IgD-negative memory B cell (primary cell): ENCODE measurements around the gene TEX9. TPM values are rescaled to one million over a fixed set of nuclear protein-coding genes. Genes with fewer than 3 reads are reported as not detected.
"Not testable (repeated sequence)": the region's sequence is repeated elsewhere in the genome, so short reads cannot be mapped to it uniquely, and the experiment has no call there.

ENCODE experiments used
- H3K27ac Mint-ChIP-seq, 3 donors: one replicate each; pipeline ENCODE4 v1.8.0; 2020 to 2022; ENCODE audit warnings: mild to moderate bottlenecking in 3 of 3, mixed read lengths in 3 of 3, moderate library complexity in 1 of 3
- H3K27me3 Mint-ChIP-seq: one replicate; pipeline ENCODE4 v1.8.0; 2021; ENCODE audit warnings: mixed read lengths
- H3K36me3 Mint-ChIP-seq: one replicate; pipeline ENCODE4 v1.8.0; 2020; ENCODE audit warnings: mild to moderate bottlenecking, mixed read lengths
- H3K4me1 Mint-ChIP-seq, 3 donors: one replicate each; pipeline ENCODE4 v1.8.0; 2020 to 2022; ENCODE audit warnings: mixed read lengths in 3 of 3, mild to moderate bottlenecking in 1 of 3
- H3K4me3 Mint-ChIP-seq, 4 donors: one replicate each; pipeline ENCODE4 v1.8.0; 2020 to 2022; ENCODE audit warnings: mild to moderate bottlenecking in 4 of 4, mixed read lengths in 4 of 4, moderate library complexity in 3 of 4
- H3K9me3 Mint-ChIP-seq, 3 donors: one replicate each; pipeline ENCODE4 v1.8.0; 2020 to 2021; ENCODE audit warnings: mixed read lengths in 3 of 3, mild to moderate bottlenecking in 1 of 3
- polyA plus RNA-seq: library from polyadenylated mRNA; unstranded; fragments of 300-500 nt; fragmentation: Illumina TruSeq; gene quantifications from one replicate; pipeline ENCODE4 v1.2.3, GENCODE V29; 2021

Gene TEX9
- polyA plus RNA-seq = 31.2 TPM

DNA sequence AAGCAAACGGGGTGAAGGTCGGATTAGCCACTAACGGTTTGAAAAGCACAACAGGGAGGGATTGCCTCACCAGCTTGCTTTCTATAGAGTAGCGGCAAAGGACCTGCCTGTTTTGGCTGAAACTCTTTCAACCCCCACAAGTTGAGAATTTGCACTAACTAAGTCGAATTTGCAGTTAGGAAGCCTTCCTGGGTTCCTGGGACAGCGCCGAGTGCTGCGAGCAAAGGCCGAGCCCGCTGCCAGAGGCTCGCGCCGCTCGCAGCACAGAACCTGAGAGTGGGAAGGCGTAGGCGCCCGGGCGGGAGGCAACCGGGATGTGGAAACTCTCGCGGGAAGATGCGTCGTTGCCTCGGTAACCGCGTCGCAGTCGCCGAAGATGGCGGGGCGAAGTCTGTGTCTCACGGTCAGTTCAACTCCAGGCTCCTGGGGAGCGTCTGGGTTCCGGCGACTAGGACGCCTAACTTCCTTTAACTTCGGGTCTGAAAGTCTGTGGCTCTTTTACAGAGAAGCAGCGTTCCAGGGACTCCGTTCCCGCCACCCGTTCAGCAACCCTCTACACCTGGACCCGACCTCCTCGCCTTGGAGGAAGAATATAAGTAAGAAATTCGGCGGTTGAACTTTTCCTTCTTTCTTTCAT lies at the start of gene TEX9:
TEX9 (plus strand) TSS at position 352 of the 637 bp plus-strand sequence; CDS start at position 377, 25 bp downstream.
- Mint-ChIP-seq H3K36me3 (no peaks in the 10 kb centered on the region), H3K27me3 (no peaks in the 10 kb centered on the region), H3K4me1 (peaks cover 17 to 28% (median 19%) of the 10 kb centered on the region in 3 donors), H3K4me3 (peak within 1 kb of the TSS; percentile 87 to 98 (median 97)), H3K9me3 (no peaks in the 10 kb centered on the region), H3K27ac (peak within 1 kb of the TSS; percentile 78 to 95 (median 89))

DNA sequence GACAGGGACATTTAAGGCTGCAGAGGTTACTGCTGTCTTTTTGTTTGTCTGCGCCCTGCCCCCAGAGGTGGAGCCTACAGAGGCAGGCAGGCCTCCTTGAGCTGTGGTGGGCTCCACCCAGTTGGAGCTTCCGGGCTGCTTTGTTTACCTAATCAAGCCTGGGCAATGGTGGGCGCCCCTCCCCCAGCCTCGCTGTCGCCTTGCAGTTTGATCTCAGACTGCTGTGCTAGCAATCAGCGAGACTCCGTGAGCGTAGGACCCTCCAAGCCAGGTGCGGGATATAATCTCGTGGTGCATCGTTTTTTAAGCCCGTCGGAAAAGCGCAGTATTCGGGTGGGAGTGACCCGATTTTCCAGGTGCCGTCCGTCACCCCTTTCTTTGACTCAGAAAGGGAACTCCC lies 48.7 kb upstream of the TEX9 start:
- not testable (repeated sequence) for H3K27ac Mint-ChIP-seq, H3K4me1 Mint-ChIP-seq, H3K27me3 Mint-ChIP-seq, H3K4me3 Mint-ChIP-seq, H3K36me3 Mint-ChIP-seq
- H3K9me3 Mint-ChIP-seq = peaks cover 5 to 15% (median 6%) of the 10 kb centered on the region in 3 donors

DNA sequence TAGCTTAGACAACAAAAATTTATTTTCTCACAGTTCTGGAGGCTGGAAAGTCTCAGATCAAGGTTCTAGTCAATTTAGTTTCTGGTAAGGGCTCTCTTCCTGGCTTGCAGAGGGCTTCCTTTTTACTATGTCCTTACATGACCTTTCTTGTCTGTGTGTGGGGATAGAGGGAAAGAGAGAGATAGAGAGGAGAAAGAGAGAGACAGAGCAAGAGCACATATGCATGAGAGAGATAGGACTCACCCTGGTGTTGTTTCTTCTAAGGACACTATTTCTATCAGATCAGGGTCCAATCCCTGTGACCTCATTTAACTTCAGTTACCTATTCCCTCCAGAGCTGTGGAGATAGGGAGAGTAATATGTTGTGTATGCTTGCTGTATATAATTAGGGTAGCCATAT lies 44.9 kb upstream of the TEX9 start:
- Mint-ChIP-seq H3K4me1 (peaks cover 0 to 1% (median 0%) of the 10 kb centered on the region in 3 donors), H3K27ac (no peak overlapping the region), H3K4me3 (no peak overlapping the region), H3K27me3 (no peaks in the 10 kb centered on the region), H3K9me3 (peaks cover 5 to 15% (median 8%) of the 10 kb centered on the region in 3 donors), H3K36me3 (peaks cover 7% of the 10 kb centered on the region)

DNA sequence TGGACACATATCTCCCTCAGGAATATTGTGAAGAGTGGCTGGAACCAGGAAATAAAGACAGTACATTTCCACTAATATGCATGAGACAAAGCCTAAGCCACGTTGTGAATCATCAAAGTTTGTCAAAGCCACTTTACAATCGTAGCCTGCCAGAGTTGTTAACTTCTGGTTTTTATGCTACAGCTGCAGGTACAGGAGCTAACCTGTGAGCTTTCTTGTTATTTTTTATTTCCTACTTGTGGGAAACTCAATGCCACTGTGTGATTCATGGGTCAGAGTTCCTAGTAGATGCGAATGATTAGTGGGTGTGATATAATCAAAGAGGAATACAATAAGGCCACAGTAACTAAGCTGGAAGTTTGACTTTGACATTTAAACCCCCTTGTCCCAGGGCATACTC lies 44.4 kb upstream of the TEX9 start:
- Mint-ChIP-seq H3K4me1 (peaks cover 0 to 1% (median 0%) of the 10 kb centered on the region in 3 donors), H3K27me3 (no peaks in the 10 kb centered on the region), H3K36me3 (peaks cover 7% of the 10 kb centered on the region), H3K9me3 (peaks cover 5 to 15% (median 8%) of the 10 kb centered on the region in 3 donors), H3K4me3 (no peak overlapping the region), H3K27ac (no peak overlapping the region)

DNA sequence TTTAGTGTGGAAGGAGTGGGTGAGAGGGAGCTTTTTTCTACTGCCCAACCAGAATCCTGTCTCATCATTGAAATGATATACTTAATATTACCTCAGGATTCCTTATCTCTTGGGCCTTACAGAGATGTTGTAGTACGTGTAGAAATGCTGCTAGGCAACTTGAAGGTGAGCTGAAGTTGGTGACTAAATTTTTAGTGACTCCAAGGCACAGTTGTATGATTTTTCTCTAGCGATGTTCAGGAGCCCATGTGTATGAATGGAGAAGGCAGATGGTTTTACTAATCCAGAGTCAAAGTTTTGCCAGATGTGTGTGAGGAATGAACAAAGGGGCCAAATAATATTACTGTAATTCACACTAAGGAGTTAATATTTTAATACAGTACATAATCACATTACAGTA lies 42.8 kb upstream of the TEX9 start:
- H3K4me3 Mint-ChIP-seq = no peak overlapping the region
- H3K36me3 Mint-ChIP-seq = peaks cover 7% of the 10 kb centered on the region
- peaks cover 0 to 1% (median 0%) of the 10 kb centered on the region in 3 donors for H3K4me1 Mint-ChIP-seq
- no peak overlapping the region for H3K27ac Mint-ChIP-seq
- no peaks in the 10 kb centered on the region for H3K27me3 Mint-ChIP-seq
- peaks cover 5 to 11% (median 8%) of the 10 kb centered on the region in 3 donors for H3K9me3 Mint-ChIP-seq

DNA sequence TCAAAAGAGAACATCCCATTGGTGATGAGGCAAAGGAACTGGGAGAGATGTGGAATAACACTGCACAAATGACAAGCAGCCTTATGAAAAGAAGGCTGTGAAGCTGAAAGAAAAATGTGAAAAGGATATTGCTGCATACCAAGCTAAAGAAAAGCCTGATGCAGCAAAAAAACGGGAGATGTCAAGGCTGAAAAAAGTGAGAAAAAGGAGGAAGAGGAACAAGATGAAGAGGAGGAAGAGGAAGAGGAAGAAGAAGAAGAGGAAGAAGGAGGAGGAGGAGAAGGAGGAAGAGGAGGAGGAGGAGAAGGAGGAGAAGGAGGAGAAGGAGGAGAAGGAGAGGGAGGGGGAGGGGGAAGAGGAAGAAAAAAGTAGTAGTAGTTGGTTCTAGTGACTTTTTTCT lies 41.8 kb upstream of the TEX9 start:
- Mint-ChIP-seq H3K27me3 (no peaks in the 10 kb centered on the region), H3K27ac (peak overlapping the region in 1 of 3 donors; percentile 16), H3K9me3 (peaks cover 0 to 2% (median under 1%) of the 10 kb centered on the region in 3 donors), H3K4me1 (peaks cover 0 to 1% (median 0%) of the 10 kb centered on the region in 3 donors), H3K36me3 (peaks cover 3% of the 10 kb centered on the region), H3K4me3 (no peak overlapping the region)

DNA sequence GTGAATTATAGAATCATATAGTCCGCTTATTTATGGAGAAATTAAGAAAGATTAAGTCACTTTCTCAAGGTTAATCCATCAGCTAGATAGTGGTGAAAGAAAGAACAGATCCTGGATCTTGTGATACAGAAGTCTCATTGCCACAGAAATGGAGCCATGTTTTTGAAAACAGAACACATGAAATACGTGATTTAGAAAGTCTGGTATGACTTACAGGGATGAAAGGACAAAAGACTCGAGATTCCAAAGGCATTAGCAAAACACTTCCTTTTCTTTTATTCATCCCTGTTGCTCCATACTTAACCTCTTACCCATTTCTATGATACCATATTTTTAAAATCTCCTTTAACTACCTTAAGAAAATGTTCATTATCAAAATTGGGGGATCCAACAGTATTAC lies 40.0 kb upstream of the TEX9 start:
- no peaks in the 10 kb centered on the region for H3K27me3 Mint-ChIP-seq
- peaks cover 0 to 2% (median 2%) of the 10 kb centered on the region in 3 donors for H3K9me3 Mint-ChIP-seq
- no peaks in the 10 kb centered on the region for H3K36me3 Mint-ChIP-seq
- H3K4me1 Mint-ChIP-seq = peaks cover 0 to 1% (median 0%) of the 10 kb centered on the region in 3 donors
- H3K27ac Mint-ChIP-seq = no peak overlapping the region
- H3K4me3 Mint-ChIP-seq = no peak overlapping the region

DNA sequence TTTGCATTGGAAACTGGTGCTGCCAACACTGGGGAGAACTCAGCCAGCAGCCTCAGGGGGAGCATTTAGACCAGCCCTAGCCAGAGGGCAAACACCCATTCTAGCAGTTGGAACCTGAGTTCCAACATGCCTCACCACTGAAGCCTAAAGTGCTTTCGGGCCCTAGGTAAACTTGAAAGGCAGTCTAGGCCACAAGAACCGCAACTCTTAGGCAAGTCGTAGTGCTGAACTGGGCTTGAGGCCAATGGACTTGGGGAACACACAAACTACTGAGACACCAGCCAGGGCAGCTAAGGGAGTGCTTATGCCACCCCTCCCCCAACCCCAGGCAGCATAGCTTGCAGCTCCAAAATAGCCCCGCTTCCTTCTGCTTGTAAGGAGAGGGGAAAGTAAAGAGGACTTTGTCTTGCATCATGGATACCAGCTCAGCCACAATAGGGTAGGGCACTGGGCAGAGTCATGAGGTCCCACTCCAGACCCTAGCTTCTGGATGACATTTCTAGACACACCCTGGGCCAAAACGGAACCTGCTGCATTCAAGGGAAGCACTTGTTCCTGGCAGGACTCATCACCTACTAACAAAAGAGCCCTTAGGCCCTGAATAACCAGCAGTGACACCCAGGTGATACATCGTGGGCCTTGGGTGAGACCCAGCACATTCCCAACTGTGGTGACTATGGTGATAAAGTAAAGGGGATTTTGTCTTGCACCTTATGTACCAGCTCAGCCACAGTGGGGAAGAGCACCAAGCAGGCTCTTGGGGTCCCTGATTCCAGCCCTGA lies 37.3 kb upstream of the TEX9 start:
- no peak overlapping the region for H3K4me3 Mint-ChIP-seq
- H3K9me3 Mint-ChIP-seq = peaks cover 2 to 13% (median 12%) of the 10 kb centered on the region in 3 donors

DNA sequence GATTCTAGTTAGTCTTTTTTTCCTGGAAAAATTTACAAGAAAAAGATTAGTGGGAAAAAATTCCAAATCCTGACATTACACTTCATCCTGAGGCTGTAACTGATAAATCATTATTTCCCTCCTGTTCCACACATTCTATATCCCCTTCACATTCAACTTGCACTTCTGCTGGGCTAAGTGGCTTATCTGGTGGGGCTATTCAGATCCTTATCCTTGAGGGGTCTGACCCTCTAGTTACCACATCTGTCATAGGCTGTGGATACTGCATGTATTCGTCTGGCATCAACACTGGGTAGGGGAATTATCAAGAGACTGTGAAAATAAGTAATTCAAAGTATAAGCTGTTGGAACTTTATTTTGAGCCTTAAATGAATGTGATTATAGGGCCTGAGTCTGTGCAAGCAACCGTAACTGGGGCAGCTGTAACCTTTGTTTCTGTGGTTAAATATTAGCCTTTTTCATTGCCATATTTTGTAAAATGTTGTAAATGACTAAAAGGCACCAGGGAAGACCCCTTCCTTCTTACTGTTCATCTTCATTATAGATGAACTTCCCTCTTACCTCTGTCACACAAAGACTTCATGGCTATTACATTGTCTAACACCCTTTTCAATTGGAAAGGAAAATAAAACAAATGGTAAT lies 28.0 kb upstream of the TEX9 start:
- peaks cover 3 to 7% (median 7%) of the 10 kb centered on the region in 3 donors for H3K9me3 Mint-ChIP-seq
- H3K27ac Mint-ChIP-seq = no peak overlapping the region
- no peaks in the 10 kb centered on the region for H3K27me3 Mint-ChIP-seq
- no peaks in the 10 kb centered on the region for H3K4me1 Mint-ChIP-seq
- peaks cover 2% of the 10 kb centered on the region for H3K36me3 Mint-ChIP-seq
- H3K4me3 Mint-ChIP-seq = no peak overlapping the region

More for the DNA sequence above, 37.3 kb upstream of the TEX9 start:
- Mint-ChIP-seq H3K4me1 (peaks cover 0 to 2% (median 1%) of the 10 kb centered on the region in 3 donors), H3K36me3 (peaks cover 2% of the 10 kb centered on the region), H3K27ac (no peak overlapping the region), H3K27me3 (no peaks in the 10 kb centered on the region)

DNA sequence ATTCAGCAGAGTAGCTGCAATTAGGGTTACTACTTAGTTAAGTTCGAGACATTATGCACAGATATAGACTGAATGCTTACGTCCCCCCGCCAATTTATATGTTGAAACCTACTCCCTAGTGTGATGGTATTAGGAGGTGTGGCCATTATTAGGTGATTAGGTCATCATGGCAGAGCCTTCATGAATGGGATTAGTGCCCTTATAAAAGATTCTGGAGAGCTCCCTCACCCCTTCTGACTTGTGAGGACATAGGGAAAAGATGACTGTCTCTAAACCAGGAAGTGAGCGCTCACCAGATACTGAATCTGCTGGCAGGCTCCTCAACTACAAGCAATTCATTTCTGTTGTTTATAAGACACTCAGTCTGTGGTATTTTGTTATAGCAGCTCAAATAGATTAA lies 25.6 kb upstream of the TEX9 start:
- H3K27me3 Mint-ChIP-seq = no peaks in the 10 kb centered on the region
- H3K9me3 Mint-ChIP-seq = peaks cover 0 to 2% (median 0%) of the 10 kb centered on the region in 3 donors
- H3K4me3 Mint-ChIP-seq = no peak overlapping the region
- no peaks in the 10 kb centered on the region for H3K36me3 Mint-ChIP-seq
- H3K4me1 Mint-ChIP-seq = peaks cover 0 to 1% (median 0%) of the 10 kb centered on the region in 3 donors
- H3K27ac Mint-ChIP-seq = no peak overlapping the region

DNA sequence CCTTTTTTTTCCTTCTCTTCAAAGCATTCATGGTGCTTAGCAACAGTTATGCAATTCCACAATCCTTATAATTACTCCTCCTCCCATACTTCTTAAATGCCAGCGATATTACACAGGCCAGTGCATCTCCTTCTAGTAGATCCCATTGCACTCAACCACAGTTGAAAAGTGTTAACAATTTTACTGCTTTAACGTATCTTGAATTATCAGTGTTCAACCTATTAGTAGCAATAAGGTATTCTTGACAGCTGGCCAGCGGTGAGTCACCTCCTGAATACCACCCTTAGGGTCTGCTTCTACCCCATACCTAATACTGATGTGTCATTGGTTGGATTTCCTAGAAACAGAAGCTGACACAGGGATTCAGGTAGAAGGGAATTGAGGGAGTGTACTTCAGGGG lies 24.0 kb upstream of the TEX9 start:
- Mint-ChIP-seq H3K27me3 (no peaks in the 10 kb centered on the region), H3K36me3 (no peaks in the 10 kb centered on the region), H3K27ac (no peak overlapping the region), H3K4me3 (no peak overlapping the region), H3K4me1 (peaks cover 0 to 1% (median 0%) of the 10 kb centered on the region in 3 donors), H3K9me3 (no peaks in the 10 kb centered on the region)

DNA sequence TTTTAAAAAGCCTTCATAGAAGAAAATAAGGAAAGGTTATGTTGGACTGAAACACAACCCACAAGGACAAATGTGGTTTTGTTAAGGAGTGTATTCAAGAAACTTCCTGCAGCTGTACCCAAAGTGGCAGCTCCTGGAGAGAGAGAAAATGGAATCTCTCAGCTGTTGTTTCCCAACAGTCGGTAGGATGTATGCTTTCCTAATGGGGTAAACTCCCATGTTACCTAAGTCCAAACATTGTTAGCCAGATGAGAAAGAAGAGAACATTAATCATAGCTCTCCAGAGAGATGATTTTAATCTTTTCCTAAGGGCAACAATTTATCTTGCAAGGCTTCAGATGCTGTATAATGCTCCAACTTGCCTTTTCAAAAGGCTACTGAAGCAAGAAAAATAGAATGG lies 22.6 kb upstream of the TEX9 start:
- H3K27ac Mint-ChIP-seq = no peak overlapping the region
- no peak overlapping the region for H3K4me3 Mint-ChIP-seq
- no peaks in the 10 kb centered on the region for H3K36me3 Mint-ChIP-seq
- no peaks in the 10 kb centered on the region for H3K27me3 Mint-ChIP-seq
- H3K9me3 Mint-ChIP-seq = no peaks in the 10 kb centered on the region
- peaks cover 0 to 1% (median 0%) of the 10 kb centered on the region in 3 donors for H3K4me1 Mint-ChIP-seq

DNA sequence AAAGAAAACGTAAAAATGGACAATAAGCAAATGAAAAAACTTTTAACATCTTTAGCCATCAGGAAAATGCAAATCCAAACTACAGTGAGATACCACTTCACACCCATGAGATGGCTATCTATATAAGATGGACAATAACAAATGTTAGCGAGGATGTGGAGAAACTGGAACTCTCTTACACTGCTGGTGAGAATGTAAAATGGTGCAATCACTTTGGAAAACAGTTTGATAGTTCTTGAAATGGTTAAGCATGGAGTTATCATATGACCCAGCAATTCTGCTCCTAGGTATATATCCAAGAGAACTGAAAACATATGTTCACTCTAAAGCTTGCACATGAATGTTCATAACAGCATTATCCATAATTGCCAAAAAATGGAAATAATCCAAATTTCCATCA lies 21.3 kb upstream of the TEX9 start:
- Mint-ChIP-seq H3K4me3 (no peak overlapping the region), H3K27me3 (no peaks in the 10 kb centered on the region), H3K27ac (no peak overlapping the region), H3K4me1 (peaks cover 0 to 1% (median 0%) of the 10 kb centered on the region in 3 donors), H3K9me3 (no peaks in the 10 kb centered on the region), H3K36me3 (no peaks in the 10 kb centered on the region)

DNA sequence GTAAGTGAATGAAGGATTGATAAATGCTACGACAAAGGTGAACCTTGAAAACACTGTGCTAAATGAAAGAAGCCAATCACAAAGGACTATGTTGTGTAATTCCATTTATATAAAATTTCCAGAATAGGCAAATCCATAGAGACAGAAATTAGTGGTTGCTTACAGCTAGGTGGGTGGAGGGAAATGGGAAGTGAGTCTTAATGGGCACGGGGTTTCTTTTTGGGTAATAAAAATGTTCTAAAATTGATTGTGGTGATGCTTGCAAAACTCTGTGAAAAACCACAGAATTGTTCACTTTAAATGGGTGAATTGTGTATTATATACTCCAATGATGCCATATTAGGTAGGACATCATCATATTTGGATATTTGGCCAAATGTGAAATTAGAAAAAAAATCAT lies 20.9 kb upstream of the TEX9 start:
- Mint-ChIP-seq H3K27me3 (no peaks in the 10 kb centered on the region), H3K27ac (no peak overlapping the region), H3K36me3 (no peaks in the 10 kb centered on the region), H3K4me3 (no peak overlapping the region), H3K4me1 (peaks cover 0 to 1% (median 0%) of the 10 kb centered on the region in 3 donors), H3K9me3 (no peaks in the 10 kb centered on the region)

DNA sequence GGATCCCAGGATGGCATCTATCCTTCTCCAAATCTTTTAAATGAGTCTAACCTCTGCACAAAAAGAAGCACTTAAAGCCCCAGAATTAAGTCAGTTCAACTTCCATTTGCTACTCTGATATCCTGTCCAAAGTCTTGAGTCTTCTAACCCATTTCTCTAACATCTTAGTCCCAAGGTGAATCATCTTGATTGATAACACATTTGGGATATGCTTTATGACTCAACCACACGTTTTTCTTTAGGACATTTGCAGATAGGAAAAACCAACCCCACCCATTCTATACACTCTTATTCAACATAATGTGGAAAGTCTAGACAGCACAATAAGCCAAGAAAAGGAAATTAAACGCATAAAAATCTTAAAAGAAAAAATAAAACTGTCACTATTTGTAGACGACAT lies 18.8 kb upstream of the TEX9 start:
- H3K27ac Mint-ChIP-seq = no peak overlapping the region
- no peaks in the 10 kb centered on the region for H3K27me3 Mint-ChIP-seq
- H3K36me3 Mint-ChIP-seq = no peaks in the 10 kb centered on the region
- H3K9me3 Mint-ChIP-seq = no peaks in the 10 kb centered on the region
- H3K4me1 Mint-ChIP-seq = peaks cover 0 to 1% (median 0%) of the 10 kb centered on the region in 3 donors
- no peak overlapping the region for H3K4me3 Mint-ChIP-seq
